Stimulated activated naive CD4-positive, alpha-beta T cell treated with Interleukin-2 at 50 U/mL for 16 hours (primary cell): Measurements from ENCODE around the gene RABGAP1L.

Experiments
- DNase-seq: peaks from one replicate; lab custom pipeline; 2025; lab: John Stamatoyannopoulos, UW

RABGAP1L gene

GRCh38 chr1:174966008-174966572 lies 806.8 kb downstream of the RABGAP1L start:
- no peak for DNase-seq

GRCh38 chr1:174967845-174968705 lies 808.8 kb downstream of the RABGAP1L start:
- no peak for DNase-seq

GRCh38 chr1:174968750-174969244 lies 809.5 kb downstream of the RABGAP1L start:
- no peak for DNase-seq

- no peak for DNase-seq
Measured at GRCh38 chr1:174969977-174970376, 810.7 kb downstream of the RABGAP1L start.

GRCh38 chr1:174971466-174971865 lies 812.1 kb downstream of the RABGAP1L start:
- DNase-seq, result no peak

- no peak for DNase-seq
Measured at GRCh38 chr1:174971902-174972301, 812.6 kb downstream of the RABGAP1L start.

GRCh38 chr1:174974711-174975119 lies 815.4 kb downstream of the RABGAP1L start:
- DNase-seq, result no peak

GRCh38 chr1:174975764-174976163 lies 816.4 kb downstream of the RABGAP1L start:
- no peak for DNase-seq

GRCh38 chr1:174976436-174977108 lies 817.3 kb downstream of the RABGAP1L start:
- DNase-seq, result no peak

GRCh38 chr1:174982971-174983689 lies 823.8 kb downstream of the RABGAP1L start:
- DNase-seq, result no peak

GRCh38 chr1:174984952-174985351 lies 825.6 kb downstream of the RABGAP1L start:
- no peak for DNase-seq

GRCh38 chr1:174988539-174988938 lies 829.2 kb downstream of the RABGAP1L start:
- DNase-seq, result no peak

GRCh38 chr1:174988986-174989385 lies 829.7 kb downstream of the RABGAP1L start:
- no peak for DNase-seq

- DNase-seq, result no peak
Measured at GRCh38 chr1:174989536-174990220, 830.4 kb downstream of the RABGAP1L start.

- DNase-seq, result no peak
Measured at GRCh38 chr1:174990382-174990999, 831.2 kb downstream of the RABGAP1L start.

GRCh38 chr1:174991473-174991872 lies 832.2 kb downstream of the RABGAP1L start:
- no peak for DNase-seq

GRCh38 chr1:174995121-174995520 lies 835.8 kb downstream of the RABGAP1L start:
- no peak for DNase-seq

GRCh38 chr1:174995916-174996315 lies 836.6 kb downstream of the RABGAP1L start:
- DNase-seq, result no peak

GRCh38 chr1:174996476-174996875 lies 837.2 kb downstream of the RABGAP1L start:
- DNase-seq, result no peak

GRCh38 chr1:174997041-174997440 lies 837.7 kb downstream of the RABGAP1L start:
- DNase-seq, result no peak
